Right kidney (tissue), 1 donor: ENCODE measurements around the gene DUOX2.
"Not testable (repeated sequence)": the region's sequence is repeated elsewhere in the genome, so short reads cannot be mapped to it uniquely, and the experiment has no call there.

Experiments used
- DNase-seq: peaks from one replicate; pipeline ENCODE4 v3.0.0-alpha.2; 2016

The DUOX2 gene

GRCh38 chr15:45138814-45139765 is 25.1 kb upstream of the DUOX2 start:
- no peak for DNase-seq

GRCh38 chr15:45137703-45138102 is 23.7 kb upstream of the DUOX2 start:
- no peak for DNase-seq

- DNase-seq: no peak
Measured at GRCh38 chr15:45136378-45136764, 22.4 kb upstream of the DUOX2 start.

- not testable (repeated sequence) for DNase-seq
Measured at GRCh38 chr15:45135705-45136377, 21.9 kb upstream of the DUOX2 start.

- DNase-seq: peak; percentile 57
Measured at GRCh38 chr15:45134682-45135604, 21.0 kb upstream of the DUOX2 start.

GRCh38 chr15:45134046-45134445 is 20.1 kb upstream of the DUOX2 start:
- no peak for DNase-seq

GRCh38 chr15:45133561-45133920 is 19.6 kb upstream of the DUOX2 start:
- DNase-seq: no peak

GRCh38 chr15:45132844-45133560 is 19.0 kb upstream of the DUOX2 start:
- DNase-seq: no peak

- DNase-seq: no peak
Measured at GRCh38 chr15:45131510-45131909, 17.5 kb upstream of the DUOX2 start.

- no peak for DNase-seq
Measured at GRCh38 chr15:45130291-45131000, 16.5 kb upstream of the DUOX2 start.

GRCh38 chr15:45129651-45130129 is 15.7 kb upstream of the DUOX2 start, which contains the start of the genes DUOX1 and DUOXA1:
Gene DUOX1 (plus strand): TSS chr15:45129994. CDS start chr15:45131967, 1,973 bp downstream.
Gene DUOXA1 (minus strand): TSS chr15:45129879. CDS start chr15:45123014, 6,865 bp downstream.
- no peak for DNase-seq

- no peak for DNase-seq
Measured at GRCh38 chr15:45128971-45129639, 15.1 kb upstream of the DUOX2 start.

- no peak for DNase-seq
Measured at GRCh38 chr15:45126535-45127158, 12.7 kb upstream of the DUOX2 start.

GRCh38 chr15:45123397-45123796 is 9.4 kb upstream of the DUOX2 start:
- DNase-seq: no peak

GRCh38 chr15:45122719-45123118 is 8.7 kb upstream of the DUOX2 start:
- no peak for DNase-seq

- no peak for DNase-seq
Measured at GRCh38 chr15:45121706-45122417, 7.9 kb upstream of the DUOX2 start.

- no peak for DNase-seq
Measured at GRCh38 chr15:45121020-45121419, 7.0 kb upstream of the DUOX2 start.

GRCh38 chr15:45120081-45120972 is 6.4 kb upstream of the DUOX2 start:
- DNase-seq: no peak
